DOHH2 (cell line): Measurements from ENCODE around the gene KIR2DL3.
"Not testable (repeated sequence)": the region's sequence is repeated elsewhere in the genome, so short reads cannot be mapped to it uniquely, and the experiment has no call there.

Experiments
- H3F3A ChIP-seq: fragments of 200-600 bp; sonication (generic), shearing (Covaris generic); 2 replicates; pipeline ENCODE4 v1.6.0; 2016; ENCODE audit warnings: antibody characterized with exemption, mild to moderate bottlenecking; ENCODE audit not compliant: control insufficient read depth, insufficient read depth
- H3K27ac ChIP-seq: fragments of 200-600 bp; sonication (generic); 2 replicates; pipeline ENCODE4 v1.5.1; 2014; ENCODE audit warnings: low read depth, mild to moderate bottlenecking, low read length, moderate library complexity
- H3K27me3 ChIP-seq: fragments of 200-600 bp; sonication (generic); 2 replicates; pipeline ENCODE4 v1.6.1; 2014; ENCODE audit warnings: mild to moderate bottlenecking, low read length, mixed read lengths; ENCODE audit not compliant: control insufficient read depth
- H3K36me3 ChIP-seq: fragments of 200-600 bp; sonication (generic); 2 replicates; pipeline ENCODE4 v1.6.1; 2014; ENCODE audit warnings: mild to moderate bottlenecking, low read length, moderate library complexity, mixed read lengths; ENCODE audit not compliant: control insufficient read depth
- H3K4me1 ChIP-seq: fragments of 200-600 bp; sonication (generic); 2 replicates; pipeline ENCODE4 v1.6.1; 2014; ENCODE audit warnings: mild to moderate bottlenecking, low read length, mixed read lengths; ENCODE audit not compliant: control insufficient read depth
- H3K4me2 ChIP-seq: fragments of 200-600 bp; sonication (generic); 2 replicates; pipeline ENCODE4 v1.6.0; 2014; ENCODE audit warnings: mild to moderate bottlenecking, low read length, moderate library complexity
- H3K4me3 ChIP-seq: fragments of 200-600 bp; sonication (generic); 2 replicates; pipeline ENCODE4 v1.5.1; 2014; ENCODE audit warnings: mild to moderate bottlenecking, low read length, mixed read lengths
- H3K79me2 ChIP-seq: fragments of 200-600 bp; sonication (generic); 2 replicates; pipeline ENCODE4 v1.6.1; 2014; ENCODE audit warnings: mild to moderate bottlenecking, low read length, mixed read lengths; ENCODE audit not compliant: control insufficient read depth
- H3K9me2 ChIP-seq: fragments of 200-600 bp; sonication (generic); replicated peaks from 2 replicates; pipeline ENCODE4 v1.6.1; 2014; ENCODE audit warnings: mild to moderate bottlenecking, low read length, mixed read lengths; ENCODE audit not compliant: control insufficient read depth
- H3K9me3 ChIP-seq: fragments of 200-600 bp; sonication (generic); 2 replicates; pipeline ENCODE4 v1.6.1; 2014; ENCODE audit warnings: antibody characterized with exemption, low read length, mixed read lengths; ENCODE audit not compliant: control insufficient read depth, insufficient read depth
- H4K20me1 ChIP-seq: fragments of 200-600 bp; sonication (generic); 2 replicates; pipeline ENCODE4 v1.6.0; 2014; ENCODE audit warnings: low read depth, mild to moderate bottlenecking, antibody characterized with exemption, low read length, moderate library complexity; ENCODE audit not compliant: control insufficient read depth, insufficient read depth

Gene KIR2DL3

GRCh38 chr19:54756204-54757110, 18.1 kb downstream of the KIR2DL3 start:
- not testable (repeated sequence) for H3K4me3 ChIP-seq, H3K36me3 ChIP-seq, H3F3A ChIP-seq, H3K27me3 ChIP-seq, H3K27ac ChIP-seq, H3K4me1 ChIP-seq, H4K20me1 ChIP-seq, H3K9me2 ChIP-seq, H3K4me2 ChIP-seq, H3K9me3 ChIP-seq, H3K79me2 ChIP-seq

- H3K9me3 ChIP-seq, H3K79me2 ChIP-seq, H3F3A ChIP-seq, H3K27ac ChIP-seq, H3K4me3 ChIP-seq, H4K20me1 ChIP-seq, H3K9me2 ChIP-seq, H3K27me3 ChIP-seq, H3K4me2 ChIP-seq, H3K4me1 ChIP-seq, H3K36me3 ChIP-seq: not testable (repeated sequence)
Measured at GRCh38 chr19:54758577-54758976, 20.3 kb downstream of the KIR2DL3 start.

DNA sequence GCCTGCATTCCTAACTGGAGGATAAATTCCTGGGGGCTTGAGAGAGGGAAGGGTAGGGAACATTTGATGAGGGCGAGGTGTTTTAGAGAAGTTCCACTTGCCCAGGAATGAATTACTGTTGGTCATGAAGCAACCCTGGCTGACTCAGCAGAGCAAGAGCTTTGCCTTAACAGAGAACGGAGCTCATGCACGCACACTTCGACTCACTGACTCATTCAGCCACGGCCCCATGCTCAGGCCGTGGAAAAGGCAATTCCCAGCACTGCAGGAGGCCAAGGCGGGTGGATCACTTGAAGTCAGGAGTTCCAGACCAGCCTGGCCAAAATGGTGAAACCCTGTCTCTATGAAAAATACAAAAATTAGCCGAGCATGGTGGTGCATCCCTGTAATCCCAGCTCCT, 25.9 kb downstream of the KIR2DL3 start:
- H3K27me3 ChIP-seq, H3K4me3 ChIP-seq, H3F3A ChIP-seq, H3K27ac ChIP-seq, H3K9me2 ChIP-seq, H3K9me3 ChIP-seq, H3K36me3 ChIP-seq, H4K20me1 ChIP-seq, H3K4me2 ChIP-seq, H3K79me2 ChIP-seq, H3K4me1 ChIP-seq: not testable (repeated sequence)

GRCh38 chr19:54766464-54766863, 28.2 kb downstream of the KIR2DL3 start:
- not testable (repeated sequence) for H4K20me1 ChIP-seq, H3F3A ChIP-seq, H3K36me3 ChIP-seq, H3K9me3 ChIP-seq, H3K4me1 ChIP-seq, H3K4me3 ChIP-seq, H3K79me2 ChIP-seq, H3K4me2 ChIP-seq, H3K9me2 ChIP-seq, H3K27ac ChIP-seq, H3K27me3 ChIP-seq

GRCh38 chr19:54769646-54770045, 31.3 kb downstream of the KIR2DL3 start, which contains the start of gene KIR2DL1:
TSS of gene KIR2DL1 (plus strand) at chr19:54769793. CDS start at chr19:54769851, 58 bp downstream.
- not testable (repeated sequence) for H3K4me3 ChIP-seq, H3K27me3 ChIP-seq, H3K36me3 ChIP-seq, H3K4me2 ChIP-seq, H3K4me1 ChIP-seq, H4K20me1 ChIP-seq, H3K9me2 ChIP-seq, H3K9me3 ChIP-seq, H3K79me2 ChIP-seq, H3K27ac ChIP-seq, H3F3A ChIP-seq

DNA sequence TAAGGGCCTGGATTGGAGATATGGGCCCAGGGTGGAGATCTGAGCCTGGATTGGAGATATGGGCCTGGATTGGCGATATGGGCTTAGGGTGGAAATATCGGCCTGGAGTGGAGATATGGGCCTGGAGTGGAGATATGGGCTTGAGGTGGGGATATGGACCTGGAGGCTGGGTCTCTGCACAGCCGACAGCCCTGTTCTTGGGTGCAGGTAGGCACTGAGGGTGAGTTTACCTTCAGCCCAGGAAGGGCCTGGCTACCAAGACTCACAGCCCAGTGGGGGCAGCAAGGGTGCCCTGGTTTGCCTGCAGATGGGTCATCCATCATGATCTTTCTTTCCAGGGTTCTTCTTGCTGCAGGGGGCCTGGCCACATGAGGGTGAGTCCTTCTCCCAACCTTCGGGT, 32.2 kb downstream of the KIR2DL3 start:
- H3F3A ChIP-seq, H3K27ac ChIP-seq, H3K9me3 ChIP-seq, H3K79me2 ChIP-seq, H3K27me3 ChIP-seq, H3K4me2 ChIP-seq, H4K20me1 ChIP-seq, H3K4me1 ChIP-seq, H3K4me3 ChIP-seq, H3K36me3 ChIP-seq, H3K9me2 ChIP-seq: not testable (repeated sequence)

DNA sequence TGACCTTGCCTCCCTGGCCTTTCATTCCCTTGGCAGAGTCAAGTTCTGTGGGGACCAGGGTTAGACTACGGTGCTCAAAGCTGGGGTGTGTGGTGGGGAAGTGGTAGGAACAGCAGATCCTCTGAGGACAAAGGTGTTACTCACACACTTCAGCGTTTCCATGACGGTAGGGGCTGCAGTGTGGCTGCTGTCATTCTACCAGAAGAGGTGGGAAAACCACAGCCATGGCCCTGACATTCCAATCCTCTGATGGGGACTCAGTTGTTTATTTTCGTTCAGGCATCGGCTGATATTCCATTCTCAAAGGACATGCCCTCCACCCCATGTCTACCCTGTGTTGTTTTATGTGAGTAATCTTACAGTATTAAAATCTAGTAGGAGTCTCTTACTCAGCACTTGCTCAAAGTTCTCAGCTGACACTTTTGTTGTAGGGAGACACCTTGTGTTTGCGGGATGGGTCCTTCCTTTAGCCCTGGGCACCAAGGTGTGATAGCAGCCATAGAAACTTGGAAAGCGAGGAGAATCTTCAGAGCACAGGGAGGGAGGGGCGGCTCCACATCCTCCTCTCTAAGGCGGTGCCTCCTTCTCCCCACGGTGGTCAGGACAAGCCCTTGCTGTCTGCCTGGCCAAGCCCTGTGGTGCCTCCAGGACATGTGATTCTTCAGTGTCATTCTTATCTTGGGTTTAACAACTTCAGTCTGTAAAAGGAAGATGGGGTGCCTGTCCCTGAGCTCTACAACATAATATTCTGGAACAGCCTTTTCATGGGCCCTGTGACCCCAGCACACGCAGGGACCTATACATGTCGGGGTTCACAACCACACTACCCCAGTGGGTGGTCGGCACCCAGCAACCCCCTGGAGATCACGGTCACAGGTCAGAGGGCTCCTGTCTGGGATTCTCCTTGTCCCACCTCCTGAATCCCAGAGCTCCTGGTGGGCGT, 33.0 kb downstream of the KIR2DL3 start:
- H3K27me3 ChIP-seq, H3K27ac ChIP-seq, H3K9me3 ChIP-seq, H3K4me2 ChIP-seq, H4K20me1 ChIP-seq, H3K4me1 ChIP-seq, H3K4me3 ChIP-seq, H3K9me2 ChIP-seq, H3F3A ChIP-seq, H3K79me2 ChIP-seq, H3K36me3 ChIP-seq: not testable (repeated sequence)

GRCh38 chr19:54772666-54773065, 34.4 kb downstream of the KIR2DL3 start:
- not testable (repeated sequence) for H3K36me3 ChIP-seq, H4K20me1 ChIP-seq, H3K27me3 ChIP-seq, H3K27ac ChIP-seq, H3K4me2 ChIP-seq, H3F3A ChIP-seq, H3K79me2 ChIP-seq, H3K9me3 ChIP-seq, H3K9me2 ChIP-seq, H3K4me1 ChIP-seq, H3K4me3 ChIP-seq
